ENCODE measurements around the gene LRP10. TPM values are rescaled to one million over a fixed set of nuclear protein-coding genes. Genes with fewer than 3 reads are reported as not detected.

LRP10 gene
- total and polyA plus RNA-seq, 2 donors (not counting 1 experiment from before 2014, with no cell fraction given) = 99.7 to 120 TPM

DNA sequence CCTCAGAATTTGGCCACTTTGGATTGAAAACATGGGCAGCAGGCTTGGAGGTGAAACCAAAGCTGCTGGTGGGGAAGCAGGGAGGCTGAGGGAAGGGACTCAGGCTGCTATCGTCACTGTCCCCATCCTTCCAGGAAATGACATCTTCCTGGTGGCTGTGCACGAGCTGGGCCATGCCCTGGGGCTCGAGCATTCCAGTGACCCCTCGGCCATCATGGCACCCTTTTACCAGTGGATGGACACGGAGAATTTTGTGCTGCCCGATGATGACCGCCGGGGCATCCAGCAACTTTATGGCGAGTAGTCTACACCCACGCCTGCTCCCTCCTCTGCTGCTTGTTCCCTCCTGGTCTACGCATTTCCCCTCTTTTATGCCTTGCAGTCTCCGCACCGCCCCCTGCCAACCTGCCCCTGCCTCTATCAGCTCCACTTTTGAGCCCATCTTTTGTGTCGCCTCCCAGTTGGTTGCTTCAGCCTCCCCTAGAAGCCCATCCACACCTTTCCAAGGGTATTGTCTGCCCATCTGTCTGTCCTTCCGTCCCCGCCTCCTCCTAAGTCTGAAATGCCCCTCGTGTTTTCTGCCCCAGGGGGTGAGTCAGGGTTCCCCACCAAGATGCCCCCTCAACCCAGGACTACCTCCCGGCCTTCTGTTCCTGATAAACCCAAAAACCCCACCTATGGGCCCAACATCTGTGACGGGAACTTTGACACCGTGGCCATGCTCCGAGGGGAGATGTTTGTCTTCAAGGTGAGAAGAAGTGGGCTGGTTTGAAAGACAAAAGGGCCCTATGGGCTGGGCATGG, 28.2 kb upstream of the LRP10 start:
- Histone ChIP-seq H3K4me3 (ENCODE audit: control extremely low read depth in 1 of 5, extremely low read depth in 1 of 5, insufficient read depth in 1 of 5, low read depth in 2 of 5, low read length in 4 of 5) (no peak overlapping the region), H3K9ac (ENCODE audit: low read length) (no peak overlapping the region), H3K79me2 (ENCODE audit: control insufficient read depth, insufficient read depth, low read length) (no peaks in the 10 kb centered on the region), H3K4me1 (ENCODE audit: control insufficient read depth in 2 of 2, insufficient read depth in 2 of 2, low read length in 2 of 2) (no peaks in the 10 kb centered on the region), H2AFZ (ENCODE audit: insufficient read depth, low read depth, low read length, poor library complexity, severe bottlenecking) (no peak overlapping the region), H3K4me2 (replicated peaks; ENCODE audit: low read depth, low read length, poor library complexity, severe bottlenecking) (no peak overlapping the region), H4K20me1 (ENCODE audit: control insufficient read depth, insufficient read depth, low read length, poor library complexity, severe bottlenecking) (no peaks in the 10 kb centered on the region), H3K36me3 (replicated peaks in 1 of 2; ENCODE audit: control extremely low read depth in 1 of 2, control insufficient read depth in 1 of 2, extremely low read depth in 1 of 2, insufficient read depth in 2 of 2, low read length in 1 of 2) (no peaks in the 10 kb centered on the region), H3K27ac (ENCODE audit: low read length in 2 of 2) (no peak overlapping the region), H3K9me3 (ENCODE audit: control extremely low read depth in 1 of 3, control insufficient read depth in 2 of 3, insufficient read depth in 1 of 3, low read length in 2 of 3) (no peaks in the 10 kb centered on the region), H3K27me3 (replicated peaks in 1 of 4; ENCODE audit: control extremely low read depth in 1 of 4, control insufficient read depth in 3 of 4, insufficient read depth in 4 of 4, low read length in 3 of 4) (peaks cover 0 to 29% (median 4%) of the 10 kb centered on the region in 4 experiments)
- ATAC-seq (ENCODE audit: low read depth) (no peak), DNase-seq (no peak)
- peaks cover 2% of the 10 kb centered on the region for H3K4me1 Mint-ChIP-seq
- 90% methylated on average over 19 of the region's 21 CpGs for WGBS (ENCODE audit: insufficient coverage)
- ChIA-PET POLR2A (interaction anchor here (0.7 kb wide), 1 partner anchor 49 kb away, joined by 7 read pairs; no protein-coding TSS in a partner anchor), CTCF (interaction anchor here (0.9 to 1.9 kb wide), 3 partner anchors 9 to 24 kb away, joined by 4 to 9 read pairs (median 4); no protein-coding TSS in a partner anchor)
- no peak overlapping the region for H3K4me3 Mint-ChIP-seq
- no peak for TF ChIP-seq EZH2 (IDR thresholded peaks at IDR 0.05; ENCODE audit: borderline replicate concordance, insufficient read depth, low read depth, low read length, poor library complexity, severe bottlenecking)
- TF ChIP-seq, protein P1, sequence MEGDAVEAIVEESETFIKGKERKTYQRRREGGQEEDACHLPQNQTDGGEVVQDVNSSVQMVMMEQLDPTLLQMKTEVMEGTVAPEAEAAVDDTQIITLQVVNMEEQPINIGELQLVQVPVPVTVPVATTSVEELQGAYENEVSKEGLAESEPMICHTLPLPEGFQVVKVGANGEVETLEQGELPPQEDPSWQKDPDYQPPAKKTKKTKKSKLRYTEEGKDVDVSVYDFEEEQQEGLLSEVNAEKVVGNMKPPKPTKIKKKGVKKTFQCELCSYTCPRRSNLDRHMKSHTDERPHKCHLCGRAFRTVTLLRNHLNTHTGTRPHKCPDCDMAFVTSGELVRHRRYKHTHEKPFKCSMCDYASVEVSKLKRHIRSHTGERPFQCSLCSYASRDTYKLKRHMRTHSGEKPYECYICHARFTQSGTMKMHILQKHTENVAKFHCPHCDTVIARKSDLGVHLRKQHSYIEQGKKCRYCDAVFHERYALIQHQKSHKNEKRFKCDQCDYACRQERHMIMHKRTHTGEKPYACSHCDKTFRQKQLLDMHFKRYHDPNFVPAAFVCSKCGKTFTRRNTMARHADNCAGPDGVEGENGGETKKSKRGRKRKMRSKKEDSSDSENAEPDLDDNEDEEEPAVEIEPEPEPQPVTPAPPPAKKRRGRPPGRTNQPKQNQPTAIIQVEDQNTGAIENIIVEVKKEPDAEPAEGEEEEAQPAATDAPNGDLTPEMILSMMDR (IDR thresholded peaks at IDR 0.05) = no peak
- no peaks in the 10 kb centered on the region for H3K9me3 Mint-ChIP-seq (ENCODE audit: insufficient read depth)
- peaks cover 8% of the 10 kb centered on the region for H3K27me3 Mint-ChIP-seq
- intact Hi-C loops (cut with micrococcal nuclease) = no loop called here
- no peak overlapping the region for H3K27ac Mint-ChIP-seq
